Smooth muscle cell (in vitro differentiated cells): Measurements from ENCODE around the gene ENTPD2. TPM values are rescaled to one million over a fixed set of nuclear protein-coding genes. Genes with fewer than 3 reads are reported as not detected.

Experiments
- DNase-seq: peaks from one replicate; lab custom pipeline; 2025; ENCODE audit not compliant: unreplicated experiment; lab: John Stamatoyannopoulos, UW
- H2AFZ ChIP-seq: fragments of 200-600 bp; sonication (generic); 2 replicates; pipeline ENCODE4 v1.6.0; 2016; ENCODE audit warnings: antibody characterized with exemption, low read depth, mild to moderate bottlenecking
- H3F3A ChIP-seq: fragments of 200-600 bp; sonication (generic); 2 replicates; pipeline ENCODE4 v1.6.0; 2017; ENCODE audit warnings: antibody characterized with exemption, low read depth
- H3K27ac ChIP-seq: fragments of 200-600 bp; sonication (generic); 2 replicates; pipeline ENCODE4 v1.5.1; 2016; ENCODE audit warnings: low read depth, mild to moderate bottlenecking
- H3K27me3 ChIP-seq: fragments of 200-600 bp; sonication (generic); 2 replicates; pipeline ENCODE4 v1.6.1; 2016; ENCODE audit warnings: low read depth, mild to moderate bottlenecking
- H3K36me3 ChIP-seq: fragments of 200-600 bp; sonication (generic); 2 replicates; pipeline ENCODE4 v1.5.1; 2016; ENCODE audit warnings: low read depth
- H3K4me1 ChIP-seq: fragments of 200-600 bp; sonication (generic); 2 replicates; pipeline ENCODE4 v1.5.1; 2016; ENCODE audit warnings: low read depth
- H3K4me2 ChIP-seq: fragments of 200-600 bp; sonication (generic); 2 replicates; pipeline ENCODE4 v1.6.0; 2016; ENCODE audit warnings: mild to moderate bottlenecking
- H3K4me3 ChIP-seq: fragments of 200-600 bp; sonication (generic); 2 replicates; pipeline ENCODE4 v1.5.1; 2016; ENCODE audit warnings: mild to moderate bottlenecking
- H3K79me2 ChIP-seq: fragments of 200-600 bp; sonication (generic); 2 replicates; pipeline ENCODE4 v1.6.0; 2016; ENCODE audit warnings: low read depth, mild to moderate bottlenecking
- H3K9ac ChIP-seq: fragments of 200-600 bp; sonication (generic); 2 replicates; pipeline ENCODE4 v1.6.0; 2016; ENCODE audit warnings: low read depth
- H3K9me3 ChIP-seq: fragments of 200-600 bp; sonication (generic); replicated peaks from 2 replicates; pipeline ENCODE4 v1.5.1; 2016; ENCODE audit warnings: low read depth
- H4K20me1 ChIP-seq: fragments of 200-600 bp; sonication (generic); 2 replicates; pipeline ENCODE4 v1.6.0; 2016; ENCODE audit warnings: low read depth
- CTCF ChIP-seq: fragments of 200-600 bp; sonication (generic); IDR thresholded peaks from 2 replicates; pipeline ENCODE4 v1.5.1; 2017; ENCODE audit warnings: borderline replicate concordance, mild to moderate bottlenecking, antibody characterized with exemption; ENCODE audit not compliant: insufficient read depth, poor library complexity, severe bottlenecking
- WGBS: methylation state at CpG from one replicate; pipeline ENCODE4 v1.1.7; 2016; ENCODE audit warnings: low lambda C conversion rate; 5-methylcytosine and 5-hydroxymethylcytosine counted together
- polyA plus RNA-seq: library from polyadenylated mRNA; unstranded; fragments of >200 nt; fragmentation: Nextera tagmentation; extraction: Ambion mirVana; gene quantifications from 2 replicates; pipeline ENCODE4 v1.2.1, GENCODE V29; 2016
- total RNA-seq: library from RNA; depleted of rRNA; stranded (reverse); fragments of >200 nt; gene quantifications from 2 replicates; pipeline ENCODE4 v1.2.3, GENCODE V29; 2014

Gene ENTPD2
- total and polyA plus RNA-seq, 2 experiments from 2014 or later: 0.30 TPM; not detected in 1

- peak; percentile 13 for DNase-seq
Observed at GRCh38 chr9:137049544-137050449, 4.1 kb downstream of the ENTPD2 start.

GRCh38 chr9:137048655-137049543 is 5.0 kb downstream of the ENTPD2 start:
- Histone ChIP-seq H3K4me2 (no peak overlapping the region), H3K36me3 (no peaks in the 10 kb centered on the region), H3K27me3 (peaks cover 79% of the 10 kb centered on the region), H3K79me2 (no peaks in the 10 kb centered on the region), H2AFZ (no peak overlapping the region), H4K20me1 (peaks cover 12% of the 10 kb centered on the region), H3K9ac (no peak overlapping the region), H3K9me3 (no peaks in the 10 kb centered on the region), H3F3A (no peaks in the 10 kb centered on the region), H3K27ac (no peak overlapping the region), H3K4me3 (no peak overlapping the region), H3K4me1 (peaks cover 17% of the 10 kb centered on the region)
- 69% methylated on average over 49 of the region's 72 CpGs for WGBS
- TF ChIP-seq CTCF: no peak
- DNase-seq: no peak

More at GRCh38 chr9:137049544-137050449, 4.1 kb downstream of the ENTPD2 start:
- no peaks in the 10 kb centered on the region for H3K36me3 ChIP-seq
- H3K4me3 ChIP-seq: no peak overlapping the region
- no peak overlapping the region for H3K27ac ChIP-seq
- no peaks in the 10 kb centered on the region for H3K79me2 ChIP-seq
- H3F3A ChIP-seq: no peaks in the 10 kb centered on the region
- H4K20me1 ChIP-seq: peaks cover 4% of the 10 kb centered on the region
- H3K9me3 ChIP-seq: no peaks in the 10 kb centered on the region
- H3K9ac ChIP-seq: no peak overlapping the region
- 53% methylated on average over 33 of the region's 38 CpGs for WGBS
- no peak overlapping the region for H2AFZ ChIP-seq
- H3K4me2 ChIP-seq: no peak overlapping the region
- peaks cover 21% of the 10 kb centered on the region for H3K4me1 ChIP-seq
- TF ChIP-seq CTCF: peak; percentile 37
- H3K27me3 ChIP-seq: peaks cover 80% of the 10 kb centered on the region

GRCh38 chr9:137046088-137046787 is 7.6 kb downstream of the ENTPD2 start, which contains the start of gene NPDC1:
NPDC1 (minus strand) TSS chr9:137046177; CDS start chr9:137045989, 188 bp downstream.
- no peaks in the 10 kb centered on the region for H3K9me3 ChIP-seq
- H3K4me1 ChIP-seq: peaks cover 12% of the 10 kb centered on the region
- H3K27ac ChIP-seq: no peak within 1 kb of the TSS
- peak within 1 kb of the TSS; percentile 77 for H2AFZ ChIP-seq
- no peaks in the 10 kb centered on the region for H3K79me2 ChIP-seq
- peak within 1 kb of the TSS; percentile 94 for H3K4me2 ChIP-seq
- H3K9ac ChIP-seq: no peak within 1 kb of the TSS
- H3K27me3 ChIP-seq: peaks cover 55% of the 10 kb centered on the region
- peaks cover 12% of the 10 kb centered on the region for H4K20me1 ChIP-seq
- peak; percentile 80 for TF ChIP-seq CTCF
- H3F3A ChIP-seq: no peaks in the 10 kb centered on the region
- WGBS: under 1% methylated on average over 36 of the region's 57 CpGs
- H3K4me3 ChIP-seq: peak within 1 kb of the TSS; percentile 61
- no peaks in the 10 kb centered on the region for H3K36me3 ChIP-seq
- DNase-seq: peak; percentile 40
